HepG2 (cell line): ENCODE results near the gene MLLT11. TPM values are rescaled to one million over a fixed set of nuclear protein-coding genes. Genes with fewer than 3 reads are reported as not detected.

Experiments
- FLYWCH1 ChIP-seq: sonication (generic); formaldehyde crosslinking; IDR thresholded peaks from 2 replicates; pipeline ENCODE4 v1.8.1; 2023; ENCODE audit warnings: mild to moderate bottlenecking, missing genetic modification reagents
- GTF2F1 ChIP-seq: fragments of 150-350 bp; IDR thresholded peaks from 2 replicates; pipeline ENCODE4 v1.6.1; 2014; ENCODE audit warnings: low read length
- HMGXB4 ChIP-seq, 2 experiments: sonication (generic) in 1 of 2; formaldehyde crosslinking in 1 of 2; IDR thresholded peaks; 2 replicates each; pipeline versions ENCODE4 v1.4.0 to v1.6.1; 2018 to 2020; ENCODE audit warnings: missing genetic modification reagents in 2 of 2, borderline replicate concordance in 1 of 2, low read depth in 1 of 2, mild to moderate bottlenecking in 1 of 2, missing biosample characterization in 1 of 2
- MTF1 ChIP-seq: sonication (generic); formaldehyde crosslinking; IDR thresholded peaks from 2 replicates; pipeline ENCODE4 v1.5.0; 2020; ENCODE audit warnings: missing genetic modification reagents
- RELA ChIP-seq: sonication (generic); formaldehyde crosslinking; IDR thresholded peaks from 2 replicates; pipeline ENCODE4 v1.4.0; 2020; ENCODE audit warnings: missing genetic modification reagents
- SNAPC4 ChIP-seq: sonication (generic); formaldehyde crosslinking; IDR thresholded peaks from 2 replicates; pipeline ENCODE4 v1.4.0; 2020; ENCODE audit warnings: mild to moderate bottlenecking, missing genetic modification reagents
- SRSF9 ChIP-seq: fragments of 200-400 bp; formaldehyde crosslinking; IDR thresholded peaks from 2 replicates; pipeline ENCODE4 v1.6.1; 2018; ENCODE audit warnings: borderline replicate concordance, mild to moderate bottlenecking, low read depth, low read length; ENCODE audit not compliant: insufficient read depth, poor library complexity, severe bottlenecking
- ZFP62 ChIP-seq: sonication (generic); formaldehyde crosslinking; IDR thresholded peaks from 2 replicates; pipeline ENCODE4 v1.4.0; 2020; ENCODE audit warnings: missing genetic modification reagents
- ZNF331 ChIP-seq: sonication (generic); formaldehyde crosslinking; IDR thresholded peaks from 2 replicates; pipeline ENCODE4 v1.4.0; 2020; ENCODE audit warnings: missing genetic modification reagents
- ZNF510 ChIP-seq: sonication (generic); formaldehyde crosslinking; IDR thresholded peaks from 2 replicates; pipeline ENCODE4 v1.4.0; 2020; ENCODE audit warnings: low read depth, mild to moderate bottlenecking, missing genetic modification reagents
- ZNF709 ChIP-seq: sonication (generic); formaldehyde crosslinking; IDR thresholded peaks from 2 replicates; pipeline ENCODE4 v1.5.0; 2020; ENCODE audit warnings: mild to moderate bottlenecking, missing genetic modification reagents
- ZSCAN9 ChIP-seq: IDR thresholded peaks from 2 replicates; pipeline ENCODE4 v1.6.1; 2016; ENCODE audit warnings: borderline replicate concordance
- polyA plus RNA-seq, 8 experiments: library from polyadenylated mRNA; depleted of rRNA in 3 of 8; stranded (reverse) in 7 of 8; unstranded in 1 of 8; fragments of >200 nt; fragmentation: Illumina TruSeq in 4 of 8; extraction: Trizol in 4 of 8; gene quantifications; 2 replicates each; pipeline versions ENCODE4 v1.2.1 to v1.2.3, GENCODE V29; 2011 to 2016; ENCODE audit warnings: low read depth in 4 of 8, missing spikeins in 1 of 8, mixed read lengths in 1 of 8; ENCODE audit not compliant: insufficient read depth in 1 of 8
- total RNA-seq, 5 experiments: library from RNA; depleted of rRNA; stranded (reverse); fragments of >200 nt; fragmentation: Illumina TruSeq; extraction: Trizol; gene quantifications; 2 replicates each; pipeline ENCODE4 v1.2.3, GENCODE V29; 2016; ENCODE audit warnings: low read depth in 1 of 5
- TF ChIP-seq, protein P1 (sequence below): sonication (generic); formaldehyde crosslinking; IDR thresholded peaks from 2 replicates; pipeline ENCODE4 v1.5.1; 2020; ENCODE audit warnings: mild to moderate bottlenecking, moderate library complexity, missing genetic modification reagents
- TF ChIP-seq, protein P2 (sequence below): sonication (generic); formaldehyde crosslinking; IDR thresholded peaks from 2 replicates; pipeline ENCODE4 v1.5.1; 2020; ENCODE audit warnings: mild to moderate bottlenecking, missing genetic modification reagents
- TF ChIP-seq, protein P3 (sequence below): sonication (generic); formaldehyde crosslinking; IDR thresholded peaks from 2 replicates; pipeline ENCODE4 v1.8.1; 2023; ENCODE audit warnings: mild to moderate bottlenecking, missing genetic modification reagents

MLLT11 gene
- total and polyA plus RNA-seq, 2 of the 13 experiments (the other 11 are each of a cell fraction or from before 2014, with no cell fraction given) = 0.21 to 0.22 TPM

DNA sequence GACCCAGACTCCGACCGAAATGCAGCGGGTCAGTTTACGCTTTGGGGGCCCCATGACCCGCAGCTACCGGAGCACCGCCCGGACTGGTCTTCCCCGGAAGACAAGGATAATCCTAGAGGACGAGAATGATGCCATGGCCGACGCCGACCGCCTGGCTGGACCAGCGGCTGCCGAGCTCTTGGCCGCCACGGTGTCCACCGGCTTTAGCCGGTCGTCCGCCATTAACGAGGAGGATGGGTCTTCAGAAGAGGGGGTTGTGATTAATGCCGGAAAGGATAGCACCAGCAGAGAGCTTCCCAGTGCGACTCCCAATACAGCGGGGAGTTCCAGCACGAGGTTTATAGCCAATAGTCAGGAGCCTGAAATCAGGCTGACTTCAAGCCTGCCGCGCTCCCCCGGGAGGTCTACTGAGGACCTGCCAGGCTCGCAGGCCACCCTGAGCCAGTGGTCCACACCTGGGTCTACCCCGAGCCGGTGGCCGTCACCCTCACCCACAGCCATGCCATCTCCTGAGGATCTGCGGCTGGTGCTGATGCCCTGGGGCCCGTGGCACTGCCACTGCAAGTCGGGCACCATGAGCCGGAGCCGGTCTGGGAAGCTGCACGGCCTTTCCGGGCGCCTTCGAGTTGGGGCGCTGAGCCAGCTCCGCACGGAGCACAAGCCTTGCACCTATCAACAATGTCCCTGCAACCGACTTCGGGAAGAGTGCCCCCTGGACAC, 12.1 kb upstream of the MLLT11 start (continued):
- TF ChIP-seq ZSCAN9 (CRISPR knock-in tag) (no peak), FLYWCH1 (CRISPR knock-in tag) (no peak), SRSF9 (no peak), MTF1 (CRISPR knock-in tag) (no peak; the same call in 1 of the 2 replicates), ZNF709 (no peak), ZNF331 (CRISPR knock-in tag) (no peak; the same call in 1 of the 2 replicates), ZNF510 (CRISPR knock-in tag) (no peak), HMGXB4 (CRISPR knock-in tag; IDR thresholded peaks at IDR 0.05; ENCODE audit: borderline replicate concordance in 1 of 2, low read depth in 1 of 2) (peak; percentile 89 to 93), SNAPC4 (CRISPR knock-in tag) (no peak; the same call in 1 of the 2 replicates), ZFP62 (CRISPR knock-in tag) (no peak), RELA (no peak), GTF2F1 (no peak)
- TF ChIP-seq, protein P1, sequence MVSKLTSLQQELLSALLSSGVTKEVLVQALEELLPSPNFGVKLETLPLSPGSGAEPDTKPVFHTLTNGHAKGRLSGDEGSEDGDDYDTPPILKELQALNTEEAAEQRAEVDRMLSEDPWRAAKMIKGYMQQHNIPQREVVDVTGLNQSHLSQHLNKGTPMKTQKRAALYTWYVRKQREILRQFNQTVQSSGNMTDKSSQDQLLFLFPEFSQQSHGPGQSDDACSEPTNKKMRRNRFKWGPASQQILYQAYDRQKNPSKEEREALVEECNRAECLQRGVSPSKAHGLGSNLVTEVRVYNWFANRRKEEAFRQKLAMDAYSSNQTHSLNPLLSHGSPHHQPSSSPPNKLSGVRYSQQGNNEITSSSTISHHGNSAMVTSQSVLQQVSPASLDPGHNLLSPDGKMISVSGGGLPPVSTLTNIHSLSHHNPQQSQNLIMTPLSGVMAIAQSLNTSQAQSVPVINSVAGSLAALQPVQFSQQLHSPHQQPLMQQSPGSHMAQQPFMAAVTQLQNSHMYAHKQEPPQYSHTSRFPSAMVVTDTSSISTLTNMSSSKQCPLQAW (CRISPR knock-in tag) = peak; percentile 14; the same call in 1 of the 2 replicates
- TF ChIP-seq, protein P2, sequence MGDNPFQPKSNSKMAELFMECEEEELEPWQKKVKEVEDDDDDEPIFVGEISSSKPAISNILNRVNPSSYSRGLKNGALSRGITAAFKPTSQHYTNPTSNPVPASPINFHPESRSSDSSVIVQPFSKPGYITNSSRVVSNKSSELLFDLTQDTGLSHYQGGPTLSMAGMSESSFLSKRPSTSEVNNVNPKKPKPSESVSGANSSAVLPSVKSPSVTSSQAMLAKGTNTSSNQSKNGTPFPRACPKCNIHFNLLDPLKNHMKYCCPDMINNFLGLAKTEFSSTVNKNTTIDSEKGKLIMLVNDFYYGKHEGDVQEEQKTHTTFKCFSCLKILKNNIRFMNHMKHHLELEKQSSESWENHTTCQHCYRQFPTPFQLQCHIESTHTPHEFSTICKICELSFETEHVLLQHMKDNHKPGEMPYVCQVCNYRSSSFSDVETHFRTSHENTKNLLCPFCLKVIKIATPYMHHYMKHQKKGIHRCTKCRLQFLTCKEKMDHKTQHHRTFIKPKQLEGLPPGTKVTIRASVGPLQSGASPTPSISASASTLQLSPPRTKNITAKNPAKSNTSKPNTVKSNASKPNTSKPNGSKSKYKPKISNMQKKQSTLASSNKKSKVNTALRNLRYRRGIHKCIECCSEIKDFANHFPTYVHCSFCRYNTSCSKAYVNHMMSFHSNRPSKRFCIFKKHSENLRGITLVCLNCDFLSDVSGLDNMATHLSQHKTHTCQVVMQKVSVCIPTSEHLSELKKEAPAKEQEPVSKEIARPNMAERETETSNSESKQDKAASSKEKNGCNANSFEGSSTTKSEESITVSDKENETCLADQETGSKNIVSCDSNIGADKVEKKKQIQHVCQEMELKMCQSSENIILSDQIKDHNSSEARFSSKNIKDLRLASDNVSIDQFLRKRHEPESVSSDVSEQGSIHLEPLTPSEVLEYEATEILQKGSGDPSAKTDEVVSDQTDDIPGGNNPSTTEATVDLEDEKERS = no peak
- TF ChIP-seq, protein P3, sequence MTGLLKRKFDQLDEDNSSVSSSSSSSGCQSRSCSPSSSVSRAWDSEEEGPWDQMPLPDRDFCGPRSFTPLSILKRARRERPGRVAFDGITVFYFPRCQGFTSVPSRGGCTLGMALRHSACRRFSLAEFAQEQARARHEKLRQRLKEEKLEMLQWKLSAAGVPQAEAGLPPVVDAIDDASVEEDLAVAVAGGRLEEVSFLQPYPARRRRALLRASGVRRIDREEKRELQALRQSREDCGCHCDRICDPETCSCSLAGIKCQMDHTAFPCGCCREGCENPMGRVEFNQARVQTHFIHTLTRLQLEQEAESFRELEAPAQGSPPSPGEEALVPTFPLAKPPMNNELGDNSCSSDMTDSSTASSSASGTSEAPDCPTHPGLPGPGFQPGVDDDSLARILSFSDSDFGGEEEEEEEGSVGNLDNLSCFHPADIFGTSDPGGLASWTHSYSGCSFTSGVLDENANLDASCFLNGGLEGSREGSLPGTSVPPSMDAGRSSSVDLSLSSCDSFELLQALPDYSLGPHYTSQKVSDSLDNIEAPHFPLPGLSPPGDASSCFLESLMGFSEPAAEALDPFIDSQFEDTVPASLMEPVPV (CRISPR knock-in tag) = peak; percentile 29; the same call in 1 of the 2 replicates
